ENCODE data around the gene HEATR1. TPM values are rescaled to one million over a fixed set of nuclear protein-coding genes. Genes with fewer than 3 reads are reported as not detected.

HEATR1 gene
- total RNA-seq, 1 experiment from 2014 or later = 43.0 TPM

- Histone ChIP-seq H3K27ac (no peak overlapping the region), H3K4me3 (no peak overlapping the region), H3K27me3 (ENCODE audit: insufficient read depth, low read depth) (no peaks in the 10 kb centered on the region), H3K79me2 (ENCODE audit: low read depth) (peaks cover 35% of the 10 kb centered on the region), H3K9me3 (ENCODE audit: insufficient read depth, low read depth) (no peaks in the 10 kb centered on the region), H3F3A (ENCODE audit: insufficient read depth, low read depth) (peaks cover 28% of the 10 kb centered on the region), H3K4me1 (replicated peaks; ENCODE audit: insufficient read depth) (peaks cover 41% of the 10 kb centered on the region), H3K36me3 (ENCODE audit: low read depth) (peaks cover 28% of the 10 kb centered on the region), H3K9me2 (ENCODE audit: insufficient read depth) (no peaks in the 10 kb centered on the region), H3K4me2 (no peak overlapping the region), H4K20me1 (ENCODE audit: insufficient read depth) (no peaks in the 10 kb centered on the region; the same call in 1 of the 2 replicates), H2AFZ (no peak overlapping the region)
- intact Hi-C loops (cut with micrococcal nuclease; ENCODE audit: unreplicated experiment) = loop anchor here (1.0 kb wide), 1 partner anchor 426 kb away; no protein-coding TSS in a partner anchor
- BruUV-seq (replicated peaks) = no TSS peak
- TF ChIP-seq EZH2 (IDR thresholded peaks at IDR 0.05; ENCODE audit: low read depth) = no peak
- TF ChIP-seq, protein P1, sequence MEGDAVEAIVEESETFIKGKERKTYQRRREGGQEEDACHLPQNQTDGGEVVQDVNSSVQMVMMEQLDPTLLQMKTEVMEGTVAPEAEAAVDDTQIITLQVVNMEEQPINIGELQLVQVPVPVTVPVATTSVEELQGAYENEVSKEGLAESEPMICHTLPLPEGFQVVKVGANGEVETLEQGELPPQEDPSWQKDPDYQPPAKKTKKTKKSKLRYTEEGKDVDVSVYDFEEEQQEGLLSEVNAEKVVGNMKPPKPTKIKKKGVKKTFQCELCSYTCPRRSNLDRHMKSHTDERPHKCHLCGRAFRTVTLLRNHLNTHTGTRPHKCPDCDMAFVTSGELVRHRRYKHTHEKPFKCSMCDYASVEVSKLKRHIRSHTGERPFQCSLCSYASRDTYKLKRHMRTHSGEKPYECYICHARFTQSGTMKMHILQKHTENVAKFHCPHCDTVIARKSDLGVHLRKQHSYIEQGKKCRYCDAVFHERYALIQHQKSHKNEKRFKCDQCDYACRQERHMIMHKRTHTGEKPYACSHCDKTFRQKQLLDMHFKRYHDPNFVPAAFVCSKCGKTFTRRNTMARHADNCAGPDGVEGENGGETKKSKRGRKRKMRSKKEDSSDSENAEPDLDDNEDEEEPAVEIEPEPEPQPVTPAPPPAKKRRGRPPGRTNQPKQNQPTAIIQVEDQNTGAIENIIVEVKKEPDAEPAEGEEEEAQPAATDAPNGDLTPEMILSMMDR (conservative IDR thresholded peaks at IDR 0.05) = no peak
- DNase-seq = no peak
- POLR2A ChIA-PET (ENCODE audit: unreplicated experiment) = interaction anchor here (0.6 to 0.9 kb wide), 2 partner anchors 392 to 511 kb away, joined by 4 to 5 read pairs; no protein-coding TSS in a partner anchor
- CTCF ChIA-PET = interaction anchor here (0.7 kb wide), 1 partner anchor 152 kb away, joined by 3 read pairs; no protein-coding TSS in a partner anchor
Observed at GRCh38 chr1:236535662-236536161, 68.6 kb downstream of the HEATR1 start.

GRCh38 chr1:236535190-236535589, 69.1 kb downstream of the HEATR1 start:
- intact Hi-C loops (cut with micrococcal nuclease; ENCODE audit: unreplicated experiment) = no loop called here
- Histone ChIP-seq H3K4me2 (no peak overlapping the region), H3K79me2 (ENCODE audit: low read depth) (peaks cover 35% of the 10 kb centered on the region), H3K9me3 (ENCODE audit: insufficient read depth, low read depth) (no peaks in the 10 kb centered on the region), H3K9me2 (ENCODE audit: insufficient read depth) (no peaks in the 10 kb centered on the region), H3K27ac (no peak overlapping the region), H3K36me3 (ENCODE audit: low read depth) (peaks cover 25% of the 10 kb centered on the region), H3F3A (ENCODE audit: insufficient read depth, low read depth) (peaks cover 33% of the 10 kb centered on the region), H4K20me1 (ENCODE audit: insufficient read depth) (no peaks in the 10 kb centered on the region; the same call in 1 of the 2 replicates), H3K27me3 (ENCODE audit: insufficient read depth, low read depth) (no peaks in the 10 kb centered on the region), H2AFZ (no peak overlapping the region), H3K4me3 (no peak overlapping the region), H3K4me1 (replicated peaks; ENCODE audit: insufficient read depth) (peaks cover 46% of the 10 kb centered on the region)
- no TSS peak for BruUV-seq (replicated peaks)
- DNase-seq = no peak
- ChIA-PET POLR2A (ENCODE audit: unreplicated experiment) (interaction anchor here (0.9 kb wide), 1 partner anchor 392 kb away, joined by 5 read pairs; no protein-coding TSS in a partner anchor), CTCF (no interaction called here)
- TF ChIP-seq EZH2 (IDR thresholded peaks at IDR 0.05; ENCODE audit: low read depth) = no peak

DNA sequence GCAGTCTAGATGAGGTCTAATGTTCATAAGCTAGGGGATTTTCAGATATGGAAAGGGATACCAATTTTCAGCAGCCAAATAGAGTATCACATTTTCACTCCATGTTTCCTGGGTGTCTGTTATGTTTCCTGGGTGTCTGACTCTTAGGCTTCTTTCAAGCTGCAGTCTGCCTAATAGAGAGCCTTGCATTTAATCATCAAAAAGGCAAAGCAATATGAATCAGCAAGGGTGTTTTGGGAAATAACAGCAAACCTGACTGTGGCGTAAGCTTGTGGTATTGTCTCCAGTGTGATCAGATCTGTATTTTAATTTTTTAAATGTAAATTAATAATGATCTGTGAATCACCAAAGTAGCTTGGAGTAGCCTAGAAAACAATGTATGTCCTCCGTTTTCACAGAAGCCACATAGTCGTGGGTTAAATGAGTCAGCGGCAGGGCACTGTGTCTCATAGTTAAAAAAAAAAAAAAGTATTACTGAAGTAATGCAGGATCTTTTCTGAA, 70.1 kb downstream of the HEATR1 start:
- H2AFZ ChIP-seq = no peak overlapping the region
- peaks cover 25% of the 10 kb centered on the region for H3K36me3 ChIP-seq (ENCODE audit: low read depth)
- no peaks in the 10 kb centered on the region for H3K27me3 ChIP-seq (ENCODE audit: insufficient read depth, low read depth)
- POLR2A ChIA-PET (ENCODE audit: unreplicated experiment) = no interaction called here
- intact Hi-C loops (cut with micrococcal nuclease; ENCODE audit: unreplicated experiment) = loop anchor here (5.0 kb wide), 3 partner anchors 42 to 853 kb away; partner anchors contain the start of gene ERO1B
- H3K9me2 ChIP-seq (ENCODE audit: insufficient read depth) = no peaks in the 10 kb centered on the region
- no TSS peak for BruUV-seq (replicated peaks)
- peak overlapping the region; percentile 62 for H3K4me2 ChIP-seq
- H3K9me3 ChIP-seq (ENCODE audit: insufficient read depth, low read depth) = no peaks in the 10 kb centered on the region
- H3K4me1 ChIP-seq (replicated peaks; ENCODE audit: insufficient read depth) = peaks cover 52% of the 10 kb centered on the region
- peaks cover 35% of the 10 kb centered on the region for H3K79me2 ChIP-seq (ENCODE audit: low read depth)
- no peak overlapping the region for H3K4me3 ChIP-seq
- peaks cover 38% of the 10 kb centered on the region for H3F3A ChIP-seq (ENCODE audit: insufficient read depth, low read depth)
- peak in 1 of 2 experiments; percentile 74 for DNase-seq
- H3K27ac ChIP-seq = peak overlapping the region; percentile 69
- no peaks in the 10 kb centered on the region; the same call in 1 of the 2 replicates for H4K20me1 ChIP-seq (ENCODE audit: insufficient read depth)
- TF ChIP-seq EZH2 (IDR thresholded peaks at IDR 0.05; ENCODE audit: low read depth) = no peak
- TF ChIP-seq, protein P1 (conservative IDR thresholded peaks at IDR 0.05) = no peak
- CTCF ChIA-PET = interaction anchor here (0.5 kb wide), 1 partner anchor 426 kb away, joined by 3 read pairs; no protein-coding TSS in a partner anchor
